GM19324 (cell line): ENCODE data around the gene PLEKHG7.
"Not testable (repeated sequence)": the region's sequence is repeated elsewhere in the genome, so short reads cannot be mapped to it uniquely, and the experiment has no call there.

Experiments
- ATAC-seq: cut with Tn5 transposase; IDR thresholded peaks from one replicate; pipeline ENCODE4 v1.9.1; 2021; ENCODE audit warnings: mild to moderate bottlenecking, moderate library complexity; ENCODE audit not compliant: unreplicated experiment, low FRiP score

PLEKHG7 gene

GRCh38 chr12:92702754-92703679 is at the start of gene PLEKHG7:
Gene PLEKHG7 (plus strand): TSS chr12:92702989. CDS start chr12:92706632, 3,643 bp downstream.
- peak; percentile 80 for ATAC-seq

- not testable (repeated sequence) for ATAC-seq
Observed at GRCh38 chr12:92654256-92654655, 48.5 kb upstream of the PLEKHG7 start.

- ATAC-seq, result no peak
Observed at GRCh38 chr12:92654929-92655328, 47.9 kb upstream of the PLEKHG7 start.

- ATAC-seq, result no peak
Observed at GRCh38 chr12:92656911-92657310, 45.9 kb upstream of the PLEKHG7 start.

- no peak for ATAC-seq
Observed at GRCh38 chr12:92657770-92658169, 45.0 kb upstream of the PLEKHG7 start.

GRCh38 chr12:92658611-92659010 is 44.2 kb upstream of the PLEKHG7 start:
- no peak for ATAC-seq

- no peak for ATAC-seq
Observed at GRCh38 chr12:92661269-92661668, 41.5 kb upstream of the PLEKHG7 start.

GRCh38 chr12:92665496-92665895 is 37.3 kb upstream of the PLEKHG7 start:
- no peak for ATAC-seq

- ATAC-seq, result no peak
Observed at GRCh38 chr12:92668739-92669138, 34.0 kb upstream of the PLEKHG7 start.

- not testable (repeated sequence) for ATAC-seq
Observed at GRCh38 chr12:92671524-92671923, 31.3 kb upstream of the PLEKHG7 start.

GRCh38 chr12:92673756-92674155 is 29.0 kb upstream of the PLEKHG7 start:
- ATAC-seq, result peak; percentile 79

- ATAC-seq, result no peak
Observed at GRCh38 chr12:92674500-92674899, 28.3 kb upstream of the PLEKHG7 start.

GRCh38 chr12:92675092-92675865 is 27.5 kb upstream of the PLEKHG7 start:
- no peak for ATAC-seq

GRCh38 chr12:92676710-92677109 is 26.1 kb upstream of the PLEKHG7 start:
- ATAC-seq, result peak; percentile 62

GRCh38 chr12:92690601-92691000 is 12.2 kb upstream of the PLEKHG7 start:
- ATAC-seq, result no peak

GRCh38 chr12:92695056-92695455 is 7.7 kb upstream of the PLEKHG7 start:
- no peak for ATAC-seq

- no peak for ATAC-seq
Observed at GRCh38 chr12:92695577-92695976, 7.2 kb upstream of the PLEKHG7 start.

- no peak for ATAC-seq
Observed at GRCh38 chr12:92696216-92696615, 6.6 kb upstream of the PLEKHG7 start.

GRCh38 chr12:92698474-92698873 is 4.3 kb upstream of the PLEKHG7 start:
- ATAC-seq, result no peak

- ATAC-seq, result no peak
Observed at GRCh38 chr12:92701441-92701840, 1.3 kb upstream of the PLEKHG7 start.

GRCh38 chr12:92703786-92704185 is 997 bp downstream of the PLEKHG7 start:
- no peak for ATAC-seq
